Inflammatory macrophage treated with lipopolysaccharide for 4 hours (primary cell): Measurements from ENCODE around the gene FSCN2.

Source experiments
- DNase-seq: peaks from one replicate; pipeline ENCODE4 v3.0.0-alpha.2; 2020

The FSCN2 gene

GRCh38 chr17:81542431-81543338, 14.5 kb downstream of the FSCN2 start:
- DNase-seq, result no peak

GRCh38 chr17:81543339-81543675, 15.1 kb downstream of the FSCN2 start:
- no peak for DNase-seq

GRCh38 chr17:81543756-81544155, 15.6 kb downstream of the FSCN2 start:
- DNase-seq, result no peak

GRCh38 chr17:81544281-81544974, 16.3 kb downstream of the FSCN2 start:
- DNase-seq, result no peak

GRCh38 chr17:81545160-81545949, 17.2 kb downstream of the FSCN2 start:
- no peak for DNase-seq

- no peak for DNase-seq
Measured at GRCh38 chr17:81546906-81547613, 18.9 kb downstream of the FSCN2 start.

- no peak for DNase-seq
Measured at GRCh38 chr17:81547614-81547982, 19.4 kb downstream of the FSCN2 start.

GRCh38 chr17:81549031-81549557, 20.9 kb downstream of the FSCN2 start:
- no peak for DNase-seq

GRCh38 chr17:81549826-81550225, 21.6 kb downstream of the FSCN2 start:
- DNase-seq, result no peak

- no peak for DNase-seq
Measured at GRCh38 chr17:81550285-81550684, 22.1 kb downstream of the FSCN2 start.

GRCh38 chr17:81550830-81551457, 22.8 kb downstream of the FSCN2 start:
- no peak for DNase-seq

- DNase-seq, result peak; percentile 10
Measured at GRCh38 chr17:81551458-81552243, 23.5 kb downstream of the FSCN2 start.

- peak; percentile 84 for DNase-seq
Measured at GRCh38 chr17:81552244-81553017, 24.3 kb downstream of the FSCN2 start, which contains the start of gene FAAP100. Gene FAAP100, minus strand, starts transcription at chr17:81552353. Its CDS starts 23 bp downstream, at chr17:81552330.

GRCh38 chr17:81553018-81553615, 24.9 kb downstream of the FSCN2 start:
- DNase-seq, result peak; percentile 76

GRCh38 chr17:81553616-81554181, 25.5 kb downstream of the FSCN2 start:
- DNase-seq, result peak; percentile 68

GRCh38 chr17:81556175-81556691, 28.1 kb downstream of the FSCN2 start:
- peak; percentile 23 for DNase-seq

GRCh38 chr17:81556863-81557262, 28.7 kb downstream of the FSCN2 start:
- no peak for DNase-seq

GRCh38 chr17:81557276-81558114, 29.3 kb downstream of the FSCN2 start:
- DNase-seq, result no peak
